Measurements from ENCODE around the gene KCNJ15.

DNA sequence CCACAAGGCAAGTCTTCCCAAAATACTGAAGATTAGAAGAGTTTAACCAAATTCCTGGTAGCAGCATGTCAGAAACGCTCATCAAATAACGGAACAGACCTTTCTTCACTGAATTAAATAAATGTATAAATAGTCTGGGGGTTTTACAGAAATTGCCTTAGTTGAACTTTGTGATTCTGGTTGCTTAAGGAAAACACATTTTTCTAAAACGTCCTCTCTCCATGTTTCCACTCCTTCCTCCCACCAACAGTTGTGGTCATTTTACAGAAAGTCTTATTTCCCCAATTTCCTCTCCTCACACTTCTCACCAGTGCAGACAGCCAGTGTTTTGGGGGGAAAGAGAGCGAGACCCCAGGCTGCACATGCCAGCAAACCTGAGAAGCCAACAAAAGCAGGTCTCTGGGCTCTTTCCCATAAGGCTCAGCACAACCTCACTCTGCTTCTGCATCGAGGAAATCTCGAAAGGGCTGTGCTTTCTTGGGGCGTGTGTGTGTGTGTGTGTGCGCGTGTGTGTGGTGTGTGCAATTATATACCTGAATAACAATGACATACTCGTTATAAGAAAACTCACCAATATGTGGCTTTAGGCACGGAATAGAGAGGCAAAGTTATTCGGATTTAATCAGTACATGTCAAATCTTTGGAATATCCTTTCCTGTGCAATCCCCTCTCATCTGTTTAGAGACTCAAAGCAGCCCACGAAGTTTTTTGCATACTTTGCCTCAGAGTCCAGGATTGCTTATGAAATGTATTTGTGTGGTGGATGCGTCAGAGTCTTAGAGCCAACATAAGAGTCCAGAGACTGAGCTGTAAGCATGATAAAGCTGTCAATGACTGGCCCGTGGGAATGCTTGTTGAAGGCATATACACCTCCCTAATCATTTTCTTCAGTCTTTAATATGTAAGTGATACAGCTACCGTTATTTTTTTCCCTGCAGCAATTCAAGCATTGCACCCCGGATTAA is 2.0 kb downstream of the KCNJ15 start:
- TF ChIP-seq TAF1 (IDR thresholded peaks at IDR 0.05; ENCODE audit: low read depth, low read length) (no peak), POLR2AphosphoS5 (IDR thresholded peaks at IDR 0.05; ENCODE audit: low read depth, low read length) (no peak)

All from GM12891 (cell line).